ENCODE measurements around the gene BNC2.

BNC2 gene

DNA sequence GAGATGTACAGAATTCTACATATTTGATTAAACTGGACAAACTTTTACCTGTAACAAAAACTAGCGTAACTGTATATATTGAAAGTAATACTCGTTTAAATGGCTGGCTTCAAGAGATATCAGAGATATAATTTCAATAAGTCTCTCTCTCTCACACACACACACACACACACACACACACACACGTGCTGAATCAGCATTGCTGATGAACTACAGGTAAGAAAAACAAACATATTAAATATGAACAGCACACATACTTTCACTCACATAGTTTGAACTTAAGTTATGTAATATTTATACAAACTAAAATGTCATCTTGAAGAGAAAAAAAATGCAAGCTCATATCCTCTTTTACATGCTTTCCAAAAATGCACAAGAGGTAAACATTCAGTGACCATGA, 145.4 kb downstream of the BNC2 start:
- H3K36me3 ChIP-seq (ENCODE audit: control insufficient read depth, low read depth, low read length): no peaks in the 10 kb centered on the region
- peaks cover 40% of the 10 kb centered on the region for H3K4me1 ChIP-seq (ENCODE audit: control insufficient read depth, low read depth, low read length)
- H3K4me3 ChIP-seq (ENCODE audit: low read length): no peak overlapping the region
- no peaks in the 10 kb centered on the region for H3K9me3 ChIP-seq (ENCODE audit: control insufficient read depth, low read depth, low read length)
- no peak overlapping the region for H3K9ac ChIP-seq (ENCODE audit: low read length)
- H3K27ac ChIP-seq (ENCODE audit: low read length): no peak overlapping the region
- no peaks in the 10 kb centered on the region for H3K27me3 ChIP-seq (ENCODE audit: control insufficient read depth, insufficient read depth, low read length)

DNA sequence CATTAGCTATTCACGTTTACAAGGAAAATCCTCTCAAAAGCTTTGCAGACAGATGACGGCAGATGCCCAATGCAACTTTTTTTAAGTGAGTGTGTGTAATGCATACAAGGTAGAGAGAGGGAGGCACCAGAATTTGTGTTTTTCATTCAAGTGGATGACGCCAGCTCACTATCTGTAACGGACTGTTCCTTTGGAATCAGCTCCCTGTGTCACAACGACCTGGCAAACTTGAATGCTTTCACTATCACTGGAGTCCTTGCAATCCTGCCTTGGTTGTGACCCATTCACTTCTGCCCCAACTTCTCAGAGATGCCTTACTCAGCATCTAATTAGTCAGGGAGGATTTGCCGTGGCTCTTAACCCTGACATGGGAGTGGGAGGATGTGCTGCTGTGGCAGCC, 148.5 kb downstream of the BNC2 start:
- Histone ChIP-seq H3K9ac (ENCODE audit: low read length) (no peak overlapping the region), H3K9me3 (ENCODE audit: control insufficient read depth, low read depth, low read length) (no peaks in the 10 kb centered on the region), H3K27ac (ENCODE audit: low read length) (no peak overlapping the region), H3K4me1 (ENCODE audit: control insufficient read depth, low read depth, low read length) (peaks cover 44% of the 10 kb centered on the region), H3K27me3 (ENCODE audit: control insufficient read depth, insufficient read depth, low read length) (no peaks in the 10 kb centered on the region), H3K4me3 (ENCODE audit: low read length) (no peak overlapping the region), H3K36me3 (ENCODE audit: control insufficient read depth, low read depth, low read length) (no peaks in the 10 kb centered on the region)

DNA sequence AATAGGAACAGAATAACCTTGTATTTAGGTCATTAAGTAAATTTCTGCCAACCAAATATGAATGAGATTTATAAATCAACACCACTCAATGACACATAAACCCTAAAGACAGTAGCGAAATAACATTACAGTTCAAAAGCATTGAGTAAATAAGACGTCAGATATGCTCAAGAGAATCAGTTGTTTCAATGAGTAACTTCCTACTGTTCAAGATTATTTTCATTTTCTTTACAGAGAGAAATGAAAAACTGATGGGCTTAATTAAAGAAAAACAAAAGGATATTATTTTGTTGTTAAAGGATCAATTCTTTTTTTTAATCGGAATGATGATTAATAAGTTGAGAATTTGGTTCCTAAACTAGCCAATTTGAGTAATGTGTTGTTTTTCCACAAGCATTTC, 150.1 kb downstream of the BNC2 start:
- Histone ChIP-seq H3K36me3 (ENCODE audit: control insufficient read depth, low read depth, low read length) (no peaks in the 10 kb centered on the region), H3K9ac (ENCODE audit: low read length) (no peak overlapping the region), H3K4me1 (ENCODE audit: control insufficient read depth, low read depth, low read length) (peaks cover 42% of the 10 kb centered on the region), H3K9me3 (ENCODE audit: control insufficient read depth, low read depth, low read length) (no peaks in the 10 kb centered on the region), H3K27me3 (ENCODE audit: control insufficient read depth, insufficient read depth, low read length) (no peaks in the 10 kb centered on the region), H3K4me3 (ENCODE audit: low read length) (no peak overlapping the region), H3K27ac (ENCODE audit: low read length) (no peak overlapping the region)

DNA sequence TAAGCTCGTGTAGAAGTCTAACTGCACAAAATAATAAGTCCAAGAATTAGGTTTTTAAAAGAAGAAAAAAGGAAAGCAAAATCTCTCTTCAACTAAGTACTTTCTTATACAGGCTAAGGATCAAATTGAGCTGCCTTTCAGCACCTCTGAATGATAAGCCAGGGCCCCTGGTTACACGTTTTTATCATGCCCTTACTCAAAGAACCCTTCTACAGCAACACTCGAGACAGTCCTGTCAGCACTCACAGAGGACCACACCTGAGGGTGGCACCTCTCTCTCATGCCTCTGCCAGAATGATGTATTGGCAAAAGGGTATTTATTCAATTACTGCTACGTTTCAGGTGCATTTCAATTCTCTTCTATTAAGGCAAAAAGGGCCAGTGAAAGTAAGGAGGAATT, 150.5 kb downstream of the BNC2 start:
- H3K9me3 ChIP-seq (ENCODE audit: control insufficient read depth, low read depth, low read length): no peaks in the 10 kb centered on the region
- H3K27me3 ChIP-seq (ENCODE audit: control insufficient read depth, insufficient read depth, low read length): no peaks in the 10 kb centered on the region
- no peak overlapping the region for H3K4me3 ChIP-seq (ENCODE audit: low read length)
- no peaks in the 10 kb centered on the region for H3K36me3 ChIP-seq (ENCODE audit: control insufficient read depth, low read depth, low read length)
- H3K9ac ChIP-seq (ENCODE audit: low read length): no peak overlapping the region
- H3K4me1 ChIP-seq (ENCODE audit: control insufficient read depth, low read depth, low read length): peaks cover 38% of the 10 kb centered on the region
- H3K27ac ChIP-seq (ENCODE audit: low read length): no peak overlapping the region

DNA sequence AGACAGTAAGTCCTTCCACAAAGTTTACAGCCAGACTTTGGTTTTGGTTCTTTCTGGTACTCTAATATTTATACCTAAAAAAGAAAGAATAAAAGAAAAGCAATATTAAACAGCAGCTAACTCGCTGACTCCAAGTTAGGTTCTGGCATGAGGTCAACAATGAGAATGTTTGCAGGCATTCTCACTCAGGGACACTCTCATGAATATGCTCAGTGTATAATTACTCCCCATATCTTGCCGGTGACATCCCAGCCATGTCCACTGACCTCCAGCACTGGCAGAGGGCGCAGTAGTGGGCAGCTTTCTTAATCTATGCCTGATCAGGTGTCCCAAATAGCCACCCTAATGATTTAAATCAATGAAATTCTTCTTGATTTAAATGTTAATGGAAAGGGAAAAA, 151.5 kb downstream of the BNC2 start:
- Histone ChIP-seq H3K36me3 (ENCODE audit: control insufficient read depth, low read depth, low read length) (no peaks in the 10 kb centered on the region), H3K4me1 (ENCODE audit: control insufficient read depth, low read depth, low read length) (peaks cover 38% of the 10 kb centered on the region), H3K27ac (ENCODE audit: low read length) (no peak overlapping the region), H3K9me3 (ENCODE audit: control insufficient read depth, low read depth, low read length) (no peaks in the 10 kb centered on the region), H3K27me3 (ENCODE audit: control insufficient read depth, insufficient read depth, low read length) (no peaks in the 10 kb centered on the region), H3K4me3 (ENCODE audit: low read length) (no peak overlapping the region), H3K9ac (ENCODE audit: low read length) (no peak overlapping the region)

DNA sequence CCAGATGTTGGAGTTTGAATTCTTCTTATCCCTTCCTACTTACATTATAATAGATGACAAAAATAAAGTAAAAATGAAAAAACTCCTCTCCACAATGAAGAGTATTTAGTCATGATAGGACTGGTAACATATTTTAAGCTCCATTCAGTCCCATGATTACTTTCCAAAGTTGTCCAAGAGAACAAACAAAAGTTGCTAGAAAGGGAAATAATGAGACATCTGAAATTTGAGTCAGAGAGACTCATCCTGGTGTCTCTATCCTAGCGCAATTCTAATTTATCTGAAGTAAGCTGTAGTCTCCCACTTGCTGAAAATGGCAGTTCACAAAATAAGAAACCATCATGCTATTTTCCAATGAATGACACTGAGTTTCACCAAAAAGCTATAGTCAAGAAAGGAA, 152.2 kb downstream of the BNC2 start:
- Histone ChIP-seq H3K27ac (ENCODE audit: low read length) (no peak overlapping the region), H3K36me3 (ENCODE audit: control insufficient read depth, low read depth, low read length) (no peaks in the 10 kb centered on the region), H3K27me3 (ENCODE audit: control insufficient read depth, insufficient read depth, low read length) (no peaks in the 10 kb centered on the region), H3K9ac (ENCODE audit: low read length) (no peak overlapping the region), H3K9me3 (ENCODE audit: control insufficient read depth, low read depth, low read length) (no peaks in the 10 kb centered on the region), H3K4me1 (ENCODE audit: control insufficient read depth, low read depth, low read length) (peaks cover 44% of the 10 kb centered on the region), H3K4me3 (ENCODE audit: low read length) (no peak overlapping the region)

DNA sequence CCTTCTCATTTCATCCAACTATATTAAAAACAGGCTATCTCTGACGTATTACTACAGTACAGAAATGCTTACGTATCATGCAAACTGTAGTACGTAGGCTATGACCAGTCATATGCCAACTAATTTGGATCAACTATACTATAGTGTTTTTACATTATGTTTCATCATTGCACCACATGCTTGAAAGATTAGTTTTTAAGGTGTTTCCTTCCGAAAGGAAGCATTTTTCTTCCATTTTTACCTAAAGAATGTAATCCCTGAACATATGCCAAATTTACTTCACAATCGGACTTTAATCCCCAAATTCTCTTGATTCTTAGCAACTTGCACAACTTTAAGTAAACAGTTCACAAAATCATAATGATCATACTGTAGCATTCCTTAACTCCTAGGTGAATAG, 153.9 kb downstream of the BNC2 start:
- Histone ChIP-seq H3K9me3 (ENCODE audit: control insufficient read depth, low read depth, low read length) (no peaks in the 10 kb centered on the region), H3K27me3 (ENCODE audit: control insufficient read depth, insufficient read depth, low read length) (no peaks in the 10 kb centered on the region), H3K4me1 (ENCODE audit: control insufficient read depth, low read depth, low read length) (peaks cover 61% of the 10 kb centered on the region), H3K27ac (ENCODE audit: low read length) (no peak overlapping the region), H3K36me3 (ENCODE audit: control insufficient read depth, low read depth, low read length) (no peaks in the 10 kb centered on the region), H3K4me3 (ENCODE audit: low read length) (no peak overlapping the region), H3K9ac (ENCODE audit: low read length) (no peak overlapping the region)

DNA sequence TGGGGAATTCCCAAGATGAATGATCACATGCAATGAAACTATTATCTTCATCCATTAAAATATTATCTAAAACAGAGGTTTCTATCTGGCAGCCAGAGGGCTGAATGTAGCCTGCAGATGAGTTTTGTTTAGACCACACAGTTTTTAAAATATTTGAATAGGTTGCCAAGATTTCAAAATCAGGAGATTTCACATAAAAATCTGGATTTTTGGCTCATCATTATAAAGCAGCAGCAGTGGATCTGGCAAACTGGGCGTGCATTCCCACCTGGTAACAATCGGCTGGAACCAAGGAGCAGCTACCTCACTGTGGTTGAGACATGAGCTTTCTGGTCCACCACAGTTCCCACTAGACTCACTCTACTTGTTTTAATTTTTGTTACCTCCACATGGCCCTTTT, 155.1 kb downstream of the BNC2 start:
- Histone ChIP-seq H3K27ac (ENCODE audit: low read length) (no peak overlapping the region), H3K9me3 (ENCODE audit: control insufficient read depth, low read depth, low read length) (no peaks in the 10 kb centered on the region), H3K27me3 (ENCODE audit: control insufficient read depth, insufficient read depth, low read length) (no peaks in the 10 kb centered on the region), H3K4me1 (ENCODE audit: control insufficient read depth, low read depth, low read length) (peaks cover 73% of the 10 kb centered on the region), H3K36me3 (ENCODE audit: control insufficient read depth, low read depth, low read length) (no peaks in the 10 kb centered on the region), H3K4me3 (ENCODE audit: low read length) (no peak overlapping the region), H3K9ac (ENCODE audit: low read length) (no peak overlapping the region)

DNA sequence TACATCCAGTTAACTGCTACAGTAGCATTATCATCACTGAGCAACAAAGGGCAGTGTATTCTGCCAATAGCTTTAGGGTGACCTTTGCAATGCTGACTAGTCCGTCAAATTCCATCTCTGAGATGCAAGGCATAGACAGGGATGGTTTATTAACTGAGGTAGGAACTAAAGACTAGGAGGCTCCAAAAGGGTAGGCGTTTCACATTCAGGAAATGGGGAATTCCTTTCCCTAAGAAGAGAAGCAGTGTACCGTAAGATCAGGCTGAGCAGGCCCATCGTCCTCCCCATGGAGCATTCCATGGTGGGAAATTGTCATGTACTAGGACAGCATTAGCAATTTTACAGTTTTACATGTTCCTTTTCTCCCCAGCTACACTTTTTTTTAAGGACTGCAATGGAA, 157.7 kb downstream of the BNC2 start:
- no peaks in the 10 kb centered on the region for H3K9me3 ChIP-seq (ENCODE audit: control insufficient read depth, low read depth, low read length)
- H3K9ac ChIP-seq (ENCODE audit: low read length): no peak overlapping the region
- H3K27ac ChIP-seq (ENCODE audit: low read length): peak overlapping the region; percentile 38
- no peaks in the 10 kb centered on the region for H3K36me3 ChIP-seq (ENCODE audit: control insufficient read depth, low read depth, low read length)
- H3K4me3 ChIP-seq (ENCODE audit: low read length): peak overlapping the region; percentile 4
- H3K4me1 ChIP-seq (ENCODE audit: control insufficient read depth, low read depth, low read length): peaks cover 74% of the 10 kb centered on the region
- no peaks in the 10 kb centered on the region for H3K27me3 ChIP-seq (ENCODE audit: control insufficient read depth, insufficient read depth, low read length)

DNA sequence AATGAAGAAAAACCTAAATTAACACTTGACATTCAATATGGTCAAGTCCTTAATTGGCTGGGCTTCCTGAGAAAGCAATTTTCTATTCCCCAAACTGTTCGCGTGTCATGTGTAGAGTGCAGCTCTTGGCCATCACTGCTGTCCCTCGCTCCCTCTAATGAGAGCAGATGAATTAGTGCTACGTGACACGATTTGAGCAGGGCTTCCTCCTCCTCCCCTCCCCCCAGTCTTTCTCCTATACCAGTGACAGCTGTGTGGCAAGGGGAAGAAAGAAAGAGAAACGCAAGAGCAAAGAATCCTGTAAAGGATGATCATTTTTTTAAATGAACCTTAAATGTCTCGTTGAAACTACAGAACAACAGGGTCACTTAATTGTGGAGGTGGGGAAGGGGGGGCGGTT, 159.6 kb downstream of the BNC2 start:
- Histone ChIP-seq H3K27ac (ENCODE audit: low read length) (peak overlapping the region; percentile 52), H3K36me3 (ENCODE audit: control insufficient read depth, low read depth, low read length) (no peaks in the 10 kb centered on the region), H3K27me3 (ENCODE audit: control insufficient read depth, insufficient read depth, low read length) (no peaks in the 10 kb centered on the region), H3K9me3 (ENCODE audit: control insufficient read depth, low read depth, low read length) (no peaks in the 10 kb centered on the region), H3K9ac (ENCODE audit: low read length) (no peak overlapping the region), H3K4me3 (ENCODE audit: low read length) (peak overlapping the region; percentile 36), H3K4me1 (ENCODE audit: control insufficient read depth, low read depth, low read length) (peaks cover 70% of the 10 kb centered on the region)

DNA sequence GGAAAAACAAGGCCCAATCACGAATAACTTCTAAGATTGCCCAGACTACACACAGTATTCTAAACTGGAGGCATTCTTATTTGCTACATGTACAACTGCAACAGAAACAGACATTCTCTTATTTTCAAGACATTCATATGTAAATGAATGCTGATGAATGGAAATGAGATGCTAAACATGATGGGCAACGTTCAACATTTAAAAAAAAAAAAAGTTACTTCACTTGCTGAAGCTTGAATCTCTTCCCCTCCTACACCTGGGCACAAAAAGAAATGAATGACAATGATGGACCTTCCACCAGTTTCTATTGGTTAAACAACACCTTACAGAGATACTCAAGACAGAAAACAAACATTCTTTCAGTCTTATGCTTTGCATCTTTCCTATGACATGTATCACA, 160.5 kb downstream of the BNC2 start:
- H3K4me3 ChIP-seq (ENCODE audit: low read length): peak overlapping the region; percentile 36
- no peaks in the 10 kb centered on the region for H3K36me3 ChIP-seq (ENCODE audit: control insufficient read depth, low read depth, low read length)
- no peaks in the 10 kb centered on the region for H3K9me3 ChIP-seq (ENCODE audit: control insufficient read depth, low read depth, low read length)
- peaks cover 80% of the 10 kb centered on the region for H3K4me1 ChIP-seq (ENCODE audit: control insufficient read depth, low read depth, low read length)
- H3K9ac ChIP-seq (ENCODE audit: low read length): peak overlapping the region; percentile 55
- no peaks in the 10 kb centered on the region for H3K27me3 ChIP-seq (ENCODE audit: control insufficient read depth, insufficient read depth, low read length)
- H3K27ac ChIP-seq (ENCODE audit: low read length): peak overlapping the region; percentile 52

DNA sequence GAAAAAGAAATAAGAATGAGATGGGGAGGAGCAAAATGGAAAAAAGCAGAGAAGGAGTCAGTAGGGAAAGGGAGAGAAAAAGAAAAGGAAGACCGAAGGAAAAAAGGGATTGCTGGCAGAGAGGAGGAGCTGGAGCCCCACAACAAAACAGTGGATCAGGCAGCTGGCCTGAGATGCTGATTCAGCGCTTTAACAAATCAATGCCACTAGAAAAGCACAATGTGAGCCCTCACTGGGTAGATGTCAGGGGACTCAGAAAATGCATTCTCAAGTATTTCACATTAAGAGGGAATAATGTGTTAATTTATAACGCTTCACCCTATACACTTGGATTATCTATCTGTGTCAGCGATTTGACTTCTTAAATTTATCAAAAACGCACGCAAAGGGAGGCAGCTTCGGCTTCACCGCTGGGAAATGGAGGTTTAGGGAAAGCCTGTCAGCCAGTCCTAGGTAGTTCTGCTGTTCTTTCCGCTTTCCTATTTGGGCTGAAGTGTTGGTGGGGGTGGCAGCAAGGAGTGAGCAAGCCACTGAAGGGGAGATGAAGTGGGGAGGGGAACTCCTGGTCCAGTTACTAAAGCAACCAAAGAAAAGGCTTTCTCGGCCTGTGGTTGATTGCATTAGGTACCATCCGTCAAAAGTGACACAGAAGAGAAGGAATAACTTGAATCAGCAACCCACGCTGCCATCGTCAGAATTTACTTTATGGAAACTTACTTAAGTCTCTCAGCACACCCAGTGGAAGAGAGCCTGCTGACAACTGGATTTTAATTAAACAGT, 161.6 kb downstream of the BNC2 start:
- peak overlapping the region; percentile 55 for H3K9ac ChIP-seq (ENCODE audit: low read length)
- H3K27ac ChIP-seq (ENCODE audit: low read length): peak overlapping the region; percentile 52

More for the DNA sequence above, 161.6 kb downstream of the BNC2 start:
- Histone ChIP-seq H3K27me3 (ENCODE audit: control insufficient read depth, insufficient read depth, low read length) (no peaks in the 10 kb centered on the region), H3K4me3 (ENCODE audit: low read length) (peak overlapping the region; percentile 36), H3K36me3 (ENCODE audit: control insufficient read depth, low read depth, low read length) (no peaks in the 10 kb centered on the region), H3K4me1 (ENCODE audit: control insufficient read depth, low read depth, low read length) (peaks cover 90% of the 10 kb centered on the region), H3K9me3 (ENCODE audit: control insufficient read depth, low read depth, low read length) (no peaks in the 10 kb centered on the region)
